ENCODE data around the gene CDH11. TPM values are rescaled to one million over a fixed set of nuclear protein-coding genes. Genes with fewer than 3 reads are reported as not detected.

CDH11 gene
- total RNA-seq, 3 donors from 2014 or later: 41.8 to 70.0 (median 52.8) TPM

DNA sequence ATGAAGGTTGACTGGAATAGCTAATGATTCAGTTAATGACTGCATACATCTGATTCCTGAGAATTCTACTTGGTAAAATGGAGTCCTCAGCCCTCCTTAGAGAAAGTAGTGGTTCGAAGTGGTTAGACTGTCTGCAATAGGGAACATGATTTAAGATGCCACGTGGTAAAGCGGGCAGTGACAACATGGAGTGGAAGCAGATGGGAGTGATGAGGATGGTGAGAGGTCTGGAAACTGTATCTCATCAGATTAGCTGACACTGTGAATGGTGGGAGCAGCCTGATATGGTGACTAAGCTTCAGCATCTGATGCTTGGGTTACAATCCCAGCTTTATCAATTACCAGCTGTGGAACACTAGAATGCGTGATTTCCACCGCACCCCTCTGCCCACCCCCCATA, 8.4 kb downstream of the CDH11 start:
- TF ChIP-seq POLR2AphosphoS5 (IDR thresholded peaks at IDR 0.05) (no peak), POLR2A (IDR thresholded peaks at IDR 0.05) (no peak)
- TF ChIP-seq, protein P1, sequence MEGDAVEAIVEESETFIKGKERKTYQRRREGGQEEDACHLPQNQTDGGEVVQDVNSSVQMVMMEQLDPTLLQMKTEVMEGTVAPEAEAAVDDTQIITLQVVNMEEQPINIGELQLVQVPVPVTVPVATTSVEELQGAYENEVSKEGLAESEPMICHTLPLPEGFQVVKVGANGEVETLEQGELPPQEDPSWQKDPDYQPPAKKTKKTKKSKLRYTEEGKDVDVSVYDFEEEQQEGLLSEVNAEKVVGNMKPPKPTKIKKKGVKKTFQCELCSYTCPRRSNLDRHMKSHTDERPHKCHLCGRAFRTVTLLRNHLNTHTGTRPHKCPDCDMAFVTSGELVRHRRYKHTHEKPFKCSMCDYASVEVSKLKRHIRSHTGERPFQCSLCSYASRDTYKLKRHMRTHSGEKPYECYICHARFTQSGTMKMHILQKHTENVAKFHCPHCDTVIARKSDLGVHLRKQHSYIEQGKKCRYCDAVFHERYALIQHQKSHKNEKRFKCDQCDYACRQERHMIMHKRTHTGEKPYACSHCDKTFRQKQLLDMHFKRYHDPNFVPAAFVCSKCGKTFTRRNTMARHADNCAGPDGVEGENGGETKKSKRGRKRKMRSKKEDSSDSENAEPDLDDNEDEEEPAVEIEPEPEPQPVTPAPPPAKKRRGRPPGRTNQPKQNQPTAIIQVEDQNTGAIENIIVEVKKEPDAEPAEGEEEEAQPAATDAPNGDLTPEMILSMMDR (IDR thresholded peaks at IDR 0.05): no peak
- Histone ChIP-seq H3K4me1 (no peaks in the 10 kb centered on the region), H3K27me3 (no peaks in the 10 kb centered on the region), H3K4me3 (no peak overlapping the region), H3K27ac (no peak overlapping the region), H3K9me3 (no peaks in the 10 kb centered on the region), H3K36me3 (no peaks in the 10 kb centered on the region)
- no peak for DNase-seq (ENCODE audit: low spot score in 2 of 2)
- intact Hi-C loops (cut with DNase I; ENCODE audit: low total_unique reads): no loop called here

DNA sequence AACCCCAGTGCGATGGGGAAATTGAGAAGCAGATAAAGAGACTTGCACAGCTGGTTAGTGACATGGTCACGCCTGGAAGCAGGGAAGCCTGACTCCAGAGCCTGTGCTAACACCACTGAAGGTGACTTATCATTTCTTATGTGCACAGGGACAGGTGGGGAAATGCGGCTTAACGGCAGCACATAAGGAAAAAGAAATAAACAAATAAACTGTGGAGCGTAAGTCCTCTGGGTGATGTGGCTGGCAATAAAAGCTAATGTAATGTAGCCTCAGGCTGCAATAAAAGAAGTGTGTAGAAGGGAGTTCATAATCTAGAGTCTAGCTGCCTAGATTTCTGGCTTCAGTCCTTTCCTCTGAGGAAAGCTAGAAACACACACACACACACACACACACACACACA, 10.6 kb downstream of the CDH11 start:
- H3K4me3 ChIP-seq: no peak overlapping the region
- no peak for DNase-seq (ENCODE audit: low spot score in 2 of 2)
- no peaks in the 10 kb centered on the region for H3K36me3 ChIP-seq
- H3K9me3 ChIP-seq: no peaks in the 10 kb centered on the region
- intact Hi-C loops (cut with DNase I; ENCODE audit: low total_unique reads): no loop called here
- no peaks in the 10 kb centered on the region for H3K4me1 ChIP-seq
- no peaks in the 10 kb centered on the region for H3K27me3 ChIP-seq
- H3K27ac ChIP-seq: no peak overlapping the region
- no peak for TF ChIP-seq POLR2A (IDR thresholded peaks at IDR 0.05)
- no peak for TF ChIP-seq POLR2AphosphoS5 (IDR thresholded peaks at IDR 0.05)
- TF ChIP-seq, protein P1 (IDR thresholded peaks at IDR 0.05): no peak

DNA sequence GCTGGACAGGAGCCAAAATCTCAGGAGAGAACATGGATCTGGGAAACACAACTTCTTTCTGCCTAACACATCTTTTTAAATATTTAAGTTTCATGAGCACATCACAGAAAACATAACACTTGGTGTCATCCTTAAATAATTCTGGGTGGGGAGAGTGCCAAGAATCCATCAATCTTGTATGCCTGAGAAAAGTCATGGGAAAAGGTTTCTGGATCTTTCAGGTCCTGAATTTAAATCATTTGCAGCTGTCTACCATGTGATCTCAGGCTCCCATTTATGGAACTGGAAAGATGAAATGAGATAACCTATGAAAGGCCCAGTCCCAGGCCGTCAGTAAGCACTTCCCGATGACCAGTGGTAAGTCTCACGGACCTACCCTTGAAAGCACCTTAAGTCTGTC, 15.1 kb downstream of the CDH11 start:
- no peaks in the 10 kb centered on the region for H3K4me1 ChIP-seq
- intact Hi-C loops (cut with DNase I; ENCODE audit: low total_unique reads): no loop called here
- TF ChIP-seq POLR2A (IDR thresholded peaks at IDR 0.05): no peak
- TF ChIP-seq, protein P1 (IDR thresholded peaks at IDR 0.05): no peak
- no peak for TF ChIP-seq POLR2AphosphoS5 (IDR thresholded peaks at IDR 0.05)
- no peak overlapping the region for H3K27ac ChIP-seq
- H3K9me3 ChIP-seq: no peaks in the 10 kb centered on the region
- no peak overlapping the region for H3K4me3 ChIP-seq
- DNase-seq (ENCODE audit: low spot score in 2 of 2): no peak
- H3K27me3 ChIP-seq: no peaks in the 10 kb centered on the region
- no peaks in the 10 kb centered on the region for H3K36me3 ChIP-seq

DNA sequence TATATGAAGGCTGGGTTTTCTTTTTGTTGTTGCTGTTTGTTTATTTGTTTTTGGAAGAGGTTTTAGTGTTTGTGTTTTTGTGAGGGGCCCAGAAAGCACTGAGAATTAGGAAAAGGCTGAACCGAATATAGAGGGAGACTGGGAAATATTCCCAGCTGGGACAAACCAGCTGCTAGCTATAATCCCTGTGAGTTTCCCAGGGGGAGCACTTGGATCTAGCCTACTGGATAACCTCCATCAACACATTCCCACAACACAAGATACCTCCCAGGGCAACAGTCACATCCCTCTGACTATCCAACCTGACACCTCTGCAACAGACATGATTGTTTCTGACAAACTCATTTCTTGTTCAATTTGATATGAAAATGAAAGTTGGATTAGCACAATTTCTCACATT, 16.7 kb downstream of the CDH11 start:
- Histone ChIP-seq H3K27ac (no peak overlapping the region), H3K27me3 (no peaks in the 10 kb centered on the region), H3K4me3 (no peak overlapping the region), H3K9me3 (no peaks in the 10 kb centered on the region), H3K36me3 (no peaks in the 10 kb centered on the region), H3K4me1 (no peaks in the 10 kb centered on the region)
- no peak for DNase-seq (ENCODE audit: low spot score in 2 of 2)
- no peak for TF ChIP-seq POLR2AphosphoS5 (IDR thresholded peaks at IDR 0.05)
- TF ChIP-seq, protein P1 (IDR thresholded peaks at IDR 0.05): no peak
- TF ChIP-seq POLR2A (IDR thresholded peaks at IDR 0.05): no peak
- intact Hi-C loops (cut with DNase I; ENCODE audit: low total_unique reads): no loop called here

DNA sequence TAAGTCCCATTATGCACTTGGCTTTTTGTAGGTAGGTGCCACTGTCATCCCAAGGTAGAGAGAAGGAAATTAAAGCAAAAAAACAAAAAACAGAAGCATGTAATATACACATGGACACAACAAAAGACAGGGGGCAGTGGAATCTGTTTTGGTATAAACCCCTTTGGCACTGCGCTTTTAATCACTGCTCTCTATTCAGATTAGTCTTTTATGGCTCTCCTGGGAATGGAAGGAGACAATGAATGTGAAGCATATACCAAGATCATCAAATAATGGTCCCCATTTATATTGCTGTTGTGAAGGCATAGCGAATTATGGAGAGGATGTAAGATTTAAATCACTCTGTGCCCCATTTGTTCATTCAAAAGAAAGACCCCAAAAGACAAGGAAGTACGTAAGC, 17.4 kb downstream of the CDH11 start:
- no peaks in the 10 kb centered on the region for H3K9me3 ChIP-seq
- intact Hi-C loops (cut with DNase I; ENCODE audit: low total_unique reads): no loop called here
- TF ChIP-seq POLR2AphosphoS5 (IDR thresholded peaks at IDR 0.05): no peak
- no peak for TF ChIP-seq POLR2A (IDR thresholded peaks at IDR 0.05)
- TF ChIP-seq, protein P1 (IDR thresholded peaks at IDR 0.05): no peak

More for the DNA sequence above, 17.4 kb downstream of the CDH11 start:
- Histone ChIP-seq H3K4me3 (no peak overlapping the region), H3K27me3 (no peaks in the 10 kb centered on the region), H3K27ac (no peak overlapping the region), H3K4me1 (no peaks in the 10 kb centered on the region), H3K36me3 (no peaks in the 10 kb centered on the region)
- DNase-seq (ENCODE audit: low spot score in 2 of 2): no peak

Measured in breast epithelium (tissue), 4 donors.